ENCODE data around the gene PACSIN2.
"Not testable (repeated sequence)": the region's sequence is repeated elsewhere in the genome, so short reads cannot be mapped to it uniquely, and the experiment has no call there.

The PACSIN2 gene

DNA sequence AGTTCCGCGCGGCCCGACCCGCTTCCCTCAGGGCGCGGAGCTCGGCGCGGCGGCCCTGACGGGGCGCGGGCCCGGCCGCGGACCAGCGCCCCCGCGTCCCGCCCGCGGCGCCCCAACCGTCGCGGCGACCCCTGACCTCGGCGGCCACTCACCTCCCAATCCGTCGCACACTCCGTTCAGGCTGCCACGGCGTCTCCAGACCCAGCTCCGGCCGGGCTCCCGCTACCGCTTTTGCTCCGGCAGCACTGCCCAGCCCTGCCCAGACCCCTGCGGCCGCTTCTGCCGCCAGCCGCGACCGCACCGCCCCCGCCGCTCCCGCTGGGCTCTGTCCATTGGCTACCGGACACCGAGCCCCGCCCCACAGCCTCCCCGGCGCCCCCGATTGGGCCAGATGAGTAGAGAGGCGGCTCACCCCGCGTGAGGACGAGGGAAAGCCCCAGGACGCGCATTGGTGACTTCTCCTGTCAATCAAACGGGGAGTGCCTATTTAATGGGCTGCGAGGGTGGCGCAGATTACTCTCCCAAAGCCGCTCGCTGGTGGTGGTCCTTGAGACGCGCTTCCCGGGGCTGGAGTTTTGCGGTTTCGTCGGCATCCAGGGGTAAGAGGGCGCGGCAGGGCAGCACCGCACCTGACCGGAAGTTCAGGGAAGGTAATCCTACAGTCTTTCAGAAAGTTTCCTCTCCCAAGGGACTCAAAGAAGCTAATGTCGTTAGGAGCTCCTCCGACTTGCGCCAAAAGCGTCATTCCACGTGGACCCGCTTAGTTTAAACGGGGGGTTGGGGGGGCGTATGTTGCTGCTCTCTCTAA is at the start of gene PACSIN2:
PACSIN2 (minus strand) TSS at position 281 of the 808 bp plus-strand sequence. CDS start 103,069 bp downstream, outside the sequence.
- DNase-seq (ENCODE audit: low spot score): peak; percentile 98

DNA sequence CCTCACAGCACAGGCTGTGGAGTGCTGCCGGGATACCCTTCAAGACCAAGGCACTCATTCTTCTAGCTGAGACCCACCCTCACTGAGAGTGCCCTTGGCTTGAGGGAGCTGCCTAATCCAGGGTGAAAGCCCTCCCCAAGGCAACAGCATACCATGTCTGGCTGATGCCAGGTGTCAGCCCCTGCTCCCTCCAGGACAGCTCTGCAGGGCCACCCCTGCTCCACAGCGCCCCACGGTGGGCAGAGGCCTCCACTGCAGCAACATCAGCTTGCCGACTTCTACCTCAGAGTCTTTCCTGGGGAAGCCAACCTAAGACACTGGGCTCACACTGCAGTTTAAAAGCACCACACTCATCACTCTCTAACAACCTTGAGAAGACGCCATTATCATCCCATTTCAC is 45.2 kb upstream of the PACSIN2 start:
- DNase-seq (ENCODE audit: low spot score): peak; percentile 28

GRCh38 chr22:43057641-43058040 is 42.7 kb upstream of the PACSIN2 start:
- no peak for DNase-seq (ENCODE audit: low spot score)

DNA sequence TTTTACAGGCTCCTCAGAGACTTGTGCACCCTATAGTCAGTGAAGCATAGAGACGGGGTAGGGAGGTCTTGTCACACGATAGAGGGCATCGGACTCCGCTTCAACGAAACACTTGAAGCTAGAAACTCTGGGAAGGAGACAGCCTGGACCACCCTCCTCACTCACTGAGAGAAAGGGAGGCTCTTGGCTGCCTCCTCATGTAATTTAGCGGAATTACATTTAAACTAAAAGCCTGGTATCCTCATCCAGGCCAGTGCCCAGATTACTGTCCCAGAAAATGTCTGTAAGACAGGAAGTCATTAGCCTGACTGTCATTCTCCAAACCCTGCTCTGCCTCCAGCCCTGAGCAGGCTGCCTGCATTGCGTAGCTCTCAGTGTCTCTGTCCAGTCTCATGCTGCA is 38.2 kb upstream of the PACSIN2 start:
- DNase-seq (ENCODE audit: low spot score): no peak

GRCh38 chr22:43050995-43051394 is 36.0 kb upstream of the PACSIN2 start:
- no peak for DNase-seq (ENCODE audit: low spot score)

GRCh38 chr22:43047605-43048004 is 32.7 kb upstream of the PACSIN2 start:
- DNase-seq (ENCODE audit: low spot score): no peak

- no peak for DNase-seq (ENCODE audit: low spot score)
Measured at GRCh38 chr22:43044290-43044712, 29.4 kb upstream of the PACSIN2 start.

- DNase-seq (ENCODE audit: low spot score): no peak
Measured at GRCh38 chr22:43042101-43042780, 27.3 kb upstream of the PACSIN2 start.

GRCh38 chr22:43039800-43040199 is 24.9 kb upstream of the PACSIN2 start:
- DNase-seq (ENCODE audit: low spot score): no peak

- no peak for DNase-seq (ENCODE audit: low spot score)
Measured at GRCh38 chr22:43038325-43038724, 23.4 kb upstream of the PACSIN2 start.

DNA sequence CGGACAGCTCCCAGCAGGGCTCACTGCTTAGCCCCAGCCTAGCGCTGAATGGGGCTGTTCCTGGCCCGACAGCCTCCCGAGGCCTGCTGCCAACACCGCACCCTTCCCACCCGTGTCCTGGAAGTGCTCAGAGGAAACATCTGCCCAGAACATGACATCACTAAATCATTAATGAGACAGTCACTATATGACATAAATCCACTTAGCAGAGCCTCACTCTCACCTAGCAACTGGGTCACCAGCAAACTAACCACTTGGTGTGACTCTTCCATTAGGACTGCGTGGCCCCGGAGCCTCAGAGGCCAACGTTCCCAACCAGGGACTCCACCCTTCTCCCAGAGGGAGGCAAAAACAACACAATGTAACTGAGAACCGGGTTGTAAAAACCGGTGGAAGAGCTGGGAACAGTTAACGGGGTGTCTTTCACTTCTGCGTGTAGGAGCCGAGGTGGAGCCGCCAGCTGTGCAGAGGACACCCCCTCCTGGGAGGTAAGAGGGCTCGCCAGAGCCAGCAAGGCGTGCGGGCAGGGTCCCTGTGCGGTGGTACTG is 21.4 kb upstream of the PACSIN2 start:
- no peak for DNase-seq (ENCODE audit: low spot score)

DNA sequence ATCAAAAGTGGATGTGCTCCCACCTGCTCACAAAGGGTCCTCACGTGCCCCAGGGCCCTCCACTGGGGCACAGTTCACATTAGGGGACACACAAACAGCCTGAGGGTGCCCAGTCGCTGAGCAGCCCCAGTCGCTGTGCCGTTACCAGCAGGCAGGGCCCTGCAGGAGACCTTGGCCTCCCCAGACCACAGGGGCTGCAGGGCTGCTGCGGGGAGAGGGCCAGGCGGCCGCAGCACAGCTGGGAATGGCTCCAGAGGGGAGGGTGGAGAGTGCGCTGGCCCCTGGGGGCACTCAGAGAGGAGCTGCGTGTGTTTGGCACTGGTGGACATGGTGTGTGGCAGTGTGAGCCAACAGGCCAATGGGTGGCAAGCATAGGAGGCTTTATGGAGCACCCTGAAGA is 20.3 kb upstream of the PACSIN2 start:
- no peak for DNase-seq (ENCODE audit: low spot score)

- DNase-seq (ENCODE audit: low spot score): no peak
Measured at GRCh38 chr22:43031617-43032016, 16.7 kb upstream of the PACSIN2 start.

GRCh38 chr22:43018615-43019014 is 3.7 kb upstream of the PACSIN2 start:
- no peak for DNase-seq (ENCODE audit: low spot score)

DNA sequence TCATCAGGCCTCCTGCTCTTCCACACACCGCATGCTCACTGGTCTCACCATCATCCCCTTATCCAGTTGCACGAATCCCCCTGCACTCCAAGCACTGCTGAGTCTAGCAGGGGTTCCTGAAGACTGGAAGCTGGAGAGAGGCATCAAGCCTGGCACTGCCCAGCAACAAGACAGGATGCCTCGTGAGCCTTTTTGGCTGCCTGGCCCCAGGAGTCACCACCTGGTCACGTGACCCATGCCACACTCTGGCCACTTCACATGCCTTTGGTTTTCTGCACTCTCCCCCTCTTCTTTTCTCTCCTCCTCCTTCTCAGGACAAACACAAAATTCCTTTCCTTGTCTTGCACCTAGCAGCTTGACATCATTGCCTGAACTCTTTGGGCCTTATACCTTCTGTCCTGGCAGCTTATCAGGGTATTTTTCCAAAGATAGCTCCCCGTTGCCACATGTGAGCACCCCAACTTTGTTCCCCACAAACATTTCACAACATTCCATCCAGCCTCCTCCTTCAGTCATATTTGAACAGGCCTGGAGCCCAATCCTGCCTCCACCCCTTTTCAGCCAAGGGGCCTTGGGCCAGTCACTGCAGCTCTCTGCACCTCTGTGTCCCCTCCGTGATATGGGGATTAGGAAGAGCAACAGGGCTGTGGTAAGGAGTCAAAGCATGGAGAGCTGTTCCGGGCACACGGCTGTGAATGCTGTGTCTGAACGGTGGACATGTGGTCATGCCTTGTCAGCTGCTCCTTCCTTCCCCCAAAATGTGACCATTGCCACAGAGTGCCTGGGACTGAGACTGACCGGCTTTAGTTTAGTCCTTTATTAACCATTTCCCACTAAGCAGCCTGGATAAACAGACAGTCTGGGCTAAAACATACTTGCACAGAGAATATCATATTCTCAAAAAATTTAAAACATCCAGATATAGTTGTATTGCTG is 2.8 kb upstream of the PACSIN2 start:
- DNase-seq (ENCODE audit: low spot score): no peak

DNA sequence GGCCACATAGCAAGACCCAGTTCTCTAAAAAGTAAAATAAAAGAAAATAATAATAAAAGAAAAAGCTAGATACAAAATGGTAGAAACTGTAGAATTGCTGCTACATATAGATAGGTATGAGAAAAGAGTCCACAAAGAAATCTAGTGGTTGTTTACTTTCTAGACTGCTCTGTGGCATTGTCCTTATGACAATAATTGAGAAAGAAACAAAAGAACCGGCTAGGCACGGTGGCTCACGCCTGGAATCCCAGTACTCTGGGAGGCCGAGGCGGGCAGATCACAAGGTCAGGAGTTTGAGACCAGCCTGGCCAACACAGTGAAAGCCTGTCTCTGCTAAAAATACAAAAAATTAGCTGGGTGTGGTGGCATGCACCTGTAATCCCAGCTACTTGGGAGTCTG is 1.2 kb upstream of the PACSIN2 start:
- not testable (repeated sequence) for DNase-seq (ENCODE audit: low spot score)

DNA sequence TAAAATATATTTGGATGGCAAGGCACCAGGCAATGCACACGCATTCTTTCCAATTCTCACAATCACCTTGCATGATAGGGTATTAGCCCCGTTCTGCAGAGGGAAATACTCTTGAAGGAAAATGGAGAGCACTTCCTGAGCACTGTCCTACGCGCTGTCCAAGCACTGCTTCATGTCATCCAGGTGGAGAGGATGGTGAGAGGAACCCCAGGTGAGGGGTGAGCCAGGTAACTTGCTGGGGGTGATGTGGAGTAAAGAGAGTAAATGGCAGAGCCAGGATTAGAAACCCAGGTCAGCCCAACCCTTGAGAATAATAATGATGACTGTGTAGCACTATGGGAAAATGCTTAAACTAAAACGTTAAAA is 711 bp upstream of the PACSIN2 start:
- no peak for DNase-seq (ENCODE audit: low spot score)

GRCh38 chr22:43014316-43014868 is 557 bp downstream of the PACSIN2 start:
- DNase-seq (ENCODE audit: low spot score): no peak

DNA sequence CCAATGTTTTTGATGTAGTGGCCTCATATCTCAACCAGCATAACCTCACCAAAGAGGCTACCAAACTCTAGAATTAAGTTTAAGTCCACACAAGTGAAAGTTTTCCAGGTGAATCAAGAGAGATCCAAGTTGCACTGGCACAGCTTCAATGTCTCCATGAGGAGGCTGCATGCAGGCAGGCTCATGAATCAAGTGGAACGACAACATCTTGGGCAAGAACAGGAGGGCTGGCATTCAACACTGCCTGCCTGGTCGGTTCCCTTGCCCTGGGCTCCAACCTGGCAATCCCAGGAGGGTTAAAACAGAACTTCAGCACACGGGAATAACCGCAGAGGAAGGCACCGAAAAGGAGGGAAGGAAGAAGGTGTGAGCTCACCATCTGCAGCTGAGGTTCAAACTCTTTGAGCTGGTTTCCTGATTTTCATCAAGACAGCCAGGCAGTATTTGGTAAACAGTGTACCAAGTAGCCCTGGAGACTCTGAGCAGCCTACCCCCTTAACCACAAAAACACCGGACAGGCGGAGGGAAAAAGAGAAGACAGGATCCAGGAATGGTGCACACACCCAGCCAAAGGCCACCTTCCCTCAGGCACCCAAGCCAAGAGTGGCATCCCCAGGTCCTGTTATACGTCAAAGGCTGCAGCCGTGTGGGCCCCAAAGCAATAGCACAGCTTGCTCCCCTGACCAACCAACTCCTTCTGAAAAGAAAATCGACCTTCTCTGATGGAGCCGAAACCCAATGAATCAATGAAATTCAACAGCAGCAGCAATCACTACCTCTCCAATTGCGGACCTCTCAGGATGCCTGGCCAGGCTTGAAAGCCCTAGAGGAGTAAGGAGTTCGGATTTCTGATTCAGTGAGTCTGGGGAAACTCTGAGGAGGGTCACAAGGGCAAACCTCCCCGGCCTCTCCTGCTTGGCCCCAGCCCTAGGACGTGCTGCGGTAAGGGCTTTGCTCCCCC is 1.3 kb downstream of the PACSIN2 start:
- DNase-seq (ENCODE audit: low spot score): no peak

DNA sequence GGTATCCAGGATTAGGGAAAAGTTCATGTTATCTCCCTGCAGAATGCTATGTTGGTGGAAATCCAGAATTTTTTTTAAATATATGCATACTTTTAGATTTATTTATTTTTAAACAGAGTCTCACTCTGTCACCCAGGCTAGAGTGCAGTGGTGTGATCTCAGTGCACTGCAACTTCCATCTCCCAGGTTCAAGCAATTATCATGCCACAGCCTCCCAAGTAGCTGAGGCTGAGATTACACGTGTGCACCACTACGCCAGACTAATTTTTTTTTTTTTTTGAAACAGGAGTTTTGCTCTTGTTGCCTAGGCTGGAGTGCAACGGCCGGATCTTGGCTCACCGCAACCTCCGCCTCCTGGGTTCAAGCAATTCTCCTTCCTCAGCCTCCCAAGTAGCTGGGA is 2.6 kb downstream of the PACSIN2 start:
- no peak for DNase-seq (ENCODE audit: low spot score)

- DNase-seq (ENCODE audit: low spot score): no peak
Measured at GRCh38 chr22:43011079-43011478, 3.9 kb downstream of the PACSIN2 start.

Data from hematopoietic multipotent progenitor cell treated with erythropoietin and hydrocortisone succinate and interleukin-3 and kit ligand, for 17 days (in vitro differentiated cells).